GM19455 (cell line): ENCODE results near the gene RERE.
"Not testable (repeated sequence)": the region's sequence is repeated elsewhere in the genome, so short reads cannot be mapped to it uniquely, and the experiment has no call there.

Source experiments
- ATAC-seq: cut with Tn5 transposase; IDR thresholded peaks from one replicate; pipeline ENCODE4 v1.9.1; 2021; ENCODE audit not compliant: unreplicated experiment

RERE gene

DNA sequence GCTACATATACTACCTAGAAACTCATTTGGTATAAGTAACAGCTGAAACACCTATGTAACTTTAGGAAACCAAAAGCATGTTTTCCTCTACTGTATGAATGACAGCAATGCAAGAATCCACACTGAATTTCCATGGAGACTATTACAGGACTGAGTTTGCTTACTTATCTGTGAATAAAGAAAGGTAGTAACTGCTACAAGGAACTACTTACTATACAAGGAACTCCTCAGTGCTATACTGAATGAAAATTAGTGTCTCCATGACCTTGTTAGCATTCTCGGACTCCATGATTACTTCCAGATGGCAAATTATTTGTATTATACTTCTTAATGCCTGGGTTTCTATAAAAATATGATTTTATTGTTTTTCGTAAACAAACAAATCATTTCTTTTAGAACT is 198.0 kb downstream of the RERE start:
- ATAC-seq: not testable (repeated sequence)

- ATAC-seq: not testable (repeated sequence)
These were observed 200.6 kb downstream of the RERE start for GRCh38 chr1:8616791-8617190.

- ATAC-seq: not testable (repeated sequence)
These were observed 205.6 kb downstream of the RERE start for GRCh38 chr1:8611634-8612515.

GRCh38 chr1:8607906-8608305 is 209.5 kb downstream of the RERE start:
- ATAC-seq: no peak

- peak; percentile 86 for ATAC-seq
These were observed 213.1 kb downstream of the RERE start for GRCh38 chr1:8604041-8604945.

GRCh38 chr1:8603220-8603616 is 214.2 kb downstream of the RERE start:
- no peak for ATAC-seq

DNA sequence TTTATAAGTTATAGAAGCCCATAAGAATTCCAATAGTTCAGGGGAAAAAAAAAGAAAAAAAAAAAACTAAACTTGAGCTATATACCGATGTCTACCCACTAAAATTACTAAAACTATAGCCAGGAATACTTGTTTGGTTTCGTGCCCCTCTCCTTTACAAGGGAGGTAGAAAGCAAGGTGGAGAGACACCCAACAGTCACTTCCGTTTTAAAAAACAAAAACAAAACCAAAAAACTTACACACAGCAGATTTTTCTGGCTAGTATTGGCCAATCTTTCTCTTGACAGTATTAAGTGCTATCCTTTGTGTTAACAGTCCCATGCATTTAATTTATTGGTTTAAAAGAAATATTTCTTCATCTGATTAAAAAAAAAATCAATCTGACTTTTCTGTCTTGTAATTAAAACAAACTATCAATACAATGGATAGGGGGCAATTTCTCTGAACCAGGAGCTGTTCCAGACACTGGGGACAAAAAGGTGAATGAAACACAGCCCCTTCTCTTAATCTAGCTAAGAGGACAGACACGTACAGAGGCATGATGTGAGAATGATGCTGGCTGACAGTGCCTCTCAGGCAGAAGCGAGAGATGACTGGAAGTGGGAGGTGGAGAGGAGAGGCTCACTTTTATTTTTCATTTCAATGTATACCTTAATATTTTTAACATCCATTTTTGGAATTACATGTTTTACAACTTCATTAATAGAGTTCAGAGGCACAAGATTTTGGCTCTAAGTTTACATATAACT is 214.8 kb downstream of the RERE start:
- ATAC-seq: no peak

GRCh38 chr1:8600336-8600735 is 217.1 kb downstream of the RERE start:
- no peak for ATAC-seq

DNA sequence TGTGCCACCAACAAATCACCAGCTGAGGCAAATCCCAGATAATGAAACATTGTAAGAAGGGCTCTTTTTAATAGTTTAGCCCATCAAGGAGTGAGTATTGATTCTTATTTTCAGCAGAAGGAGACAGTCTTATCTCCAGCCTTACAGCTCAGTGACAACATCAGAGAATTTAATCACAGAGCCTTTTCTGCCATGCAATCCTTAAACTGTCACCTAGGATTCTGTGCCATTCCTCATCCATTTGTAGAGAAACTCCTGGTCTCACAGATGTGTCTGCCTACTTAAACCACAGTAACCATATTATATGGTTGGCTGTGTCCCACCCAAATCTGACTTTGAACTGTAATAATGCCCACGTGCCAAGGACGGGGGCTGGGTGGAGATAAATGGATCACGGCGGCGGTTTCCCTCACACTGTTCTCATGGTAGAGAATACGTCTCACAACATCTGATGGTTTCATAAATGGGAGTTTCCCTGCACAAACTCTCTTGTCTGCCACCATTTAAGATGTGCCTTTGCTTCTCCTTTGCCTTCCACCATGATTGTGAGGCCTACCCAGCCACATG is 217.7 kb downstream of the RERE start:
- no peak for ATAC-seq

DNA sequence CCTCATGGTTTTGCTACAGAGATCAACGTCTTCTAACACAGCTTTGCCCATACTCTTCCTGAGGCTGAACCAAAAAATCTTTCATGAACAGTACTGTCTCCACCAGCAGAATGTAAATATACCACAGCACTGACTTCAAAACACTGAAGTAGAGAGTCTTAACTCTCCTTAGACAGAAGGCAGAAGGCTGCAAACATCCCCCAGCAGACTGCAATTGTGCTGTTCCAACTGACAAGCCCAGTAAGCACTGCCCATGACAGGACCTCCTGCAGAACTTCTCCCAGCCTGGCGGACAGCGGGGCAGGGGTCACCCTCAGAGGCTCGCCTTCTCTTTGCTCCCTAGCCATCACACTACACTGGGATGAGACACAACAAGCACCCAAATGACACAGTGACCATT is 218.7 kb downstream of the RERE start:
- ATAC-seq: no peak

- ATAC-seq: no peak
These were observed 219.2 kb downstream of the RERE start for GRCh38 chr1:8598060-8598724.

GRCh38 chr1:8597455-8597854 is 220.0 kb downstream of the RERE start:
- no peak for ATAC-seq

- ATAC-seq: no peak
These were observed 221.5 kb downstream of the RERE start for GRCh38 chr1:8595941-8596340.

- no peak for ATAC-seq
These were observed 222.1 kb downstream of the RERE start for GRCh38 chr1:8595332-8595731.

GRCh38 chr1:8593292-8593691 is 224.1 kb downstream of the RERE start:
- ATAC-seq: not testable (repeated sequence)

DNA sequence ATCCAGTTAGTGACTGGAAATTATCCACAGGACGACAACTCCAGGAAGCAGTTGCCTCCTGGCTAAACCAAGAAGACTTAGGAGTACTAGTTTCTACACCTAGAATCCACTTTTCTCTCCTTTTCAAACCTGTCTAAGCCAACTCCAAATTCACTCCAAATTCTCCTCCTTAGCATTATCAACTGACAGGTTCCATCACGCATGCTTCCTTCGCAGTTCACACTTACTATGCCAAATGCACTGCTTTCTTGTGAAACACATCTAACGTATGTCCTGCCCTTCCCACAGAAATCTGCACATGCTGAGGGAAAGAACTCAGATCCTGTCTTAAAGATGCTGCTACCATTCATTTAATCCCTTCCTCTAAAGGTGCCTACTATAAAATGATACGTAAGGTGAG is 225.9 kb downstream of the RERE start:
- ATAC-seq: no peak

- ATAC-seq: no peak
These were observed 226.6 kb downstream of the RERE start for GRCh38 chr1:8590721-8591351.

DNA sequence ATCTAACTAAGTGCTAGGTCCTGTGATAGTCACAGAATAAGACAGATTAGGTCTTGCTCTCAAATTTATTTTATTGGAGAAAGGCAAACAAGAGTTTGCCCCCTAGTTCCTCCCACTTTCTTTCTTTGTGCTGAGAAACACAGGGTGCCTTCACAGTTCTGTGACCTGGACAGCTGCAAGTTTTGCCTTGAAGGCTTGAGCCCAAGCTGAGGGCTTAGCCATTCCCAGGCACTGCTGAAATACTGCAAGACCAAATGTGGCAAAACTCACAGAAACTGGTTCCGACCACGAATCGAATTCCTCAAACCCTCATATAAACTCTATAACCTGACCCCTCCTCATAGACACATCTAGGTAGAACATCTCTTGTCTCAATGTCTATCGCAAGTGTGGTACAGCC is 227.9 kb downstream of the RERE start:
- no peak for ATAC-seq

DNA sequence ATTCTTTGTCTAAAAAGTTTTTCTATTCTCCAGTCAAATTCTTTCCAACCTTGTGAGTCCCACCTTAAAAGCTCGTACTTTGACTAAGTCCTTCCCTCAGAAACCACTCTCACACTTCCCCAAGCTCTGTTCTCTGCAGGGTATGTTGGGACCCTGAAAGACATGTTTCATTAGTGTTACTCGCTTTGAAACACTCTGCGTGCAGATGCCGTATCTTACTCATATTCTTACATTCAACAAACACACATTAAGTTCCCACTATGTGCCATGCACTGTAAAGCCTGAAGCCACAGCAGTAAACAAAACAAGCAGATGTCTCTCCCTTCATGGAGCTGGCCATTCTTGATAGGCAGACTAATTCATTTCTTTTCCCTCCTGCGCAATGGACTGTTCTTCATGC is 229.7 kb downstream of the RERE start:
- no peak for ATAC-seq

- ATAC-seq: no peak
These were observed 231.0 kb downstream of the RERE start for GRCh38 chr1:8586438-8586837.
